Progenitor cell of endocrine pancreas (in vitro differentiated cells): ENCODE measurements around the gene GLUL. TPM values are rescaled to one million over a fixed set of nuclear protein-coding genes. Genes with fewer than 3 reads are reported as not detected.

Source experiments
- DNase-seq: peaks from one replicate; pipeline ENCODE4 v3.0.0; 2021; ENCODE audit warnings: low spot score; ENCODE audit not compliant: unreplicated experiment
- H3K27ac Mint-ChIP-seq: 2 replicates; pipeline ENCODE4 v1.8.0; 2021; ENCODE audit warnings: mild to moderate bottlenecking, moderate library complexity, mixed read lengths
- H3K27me3 Mint-ChIP-seq: 2 replicates; pipeline ENCODE4 v1.8.0; 2021; ENCODE audit warnings: mixed read lengths
- H3K36me3 Mint-ChIP-seq: 2 replicates; pipeline ENCODE4 v1.8.0; 2022; ENCODE audit warnings: mixed read lengths; ENCODE audit not compliant: insufficient read depth
- H3K4me1 Mint-ChIP-seq: 2 replicates; pipeline ENCODE4 v1.8.0; 2021; ENCODE audit warnings: low read depth, mixed read lengths
- H3K4me3 Mint-ChIP-seq: 2 replicates; pipeline ENCODE4 v1.8.0; 2021; ENCODE audit warnings: low read depth, mild to moderate bottlenecking, moderate library complexity, mixed read lengths
- H3K9me3 Mint-ChIP-seq: 2 replicates; pipeline ENCODE4 v1.8.0; 2021; ENCODE audit warnings: low read depth, mixed read lengths
- CTCF ChIP-seq: fragments of 200-600 bp; sonication (generic); IDR thresholded peaks from one replicate; pipeline ENCODE4 v1.5.0; 2021; ENCODE audit warnings: antibody characterized with exemption, mild to moderate bottlenecking; ENCODE audit not compliant: unreplicated experiment
- total RNA-seq: library from RNA; stranded (reverse); gene quantifications from 2 replicates; pipeline ENCODE4 v1.2.1, GENCODE V29; 2021

The GLUL gene
- total RNA-seq, 1 donor from 2014 or later, result 734 TPM

- Mint-ChIP-seq H3K36me3 (no peaks in the 10 kb centered on the region), H3K27ac (no peak overlapping the region), H3K9me3 (no peaks in the 10 kb centered on the region), H3K27me3 (no peaks in the 10 kb centered on the region), H3K4me3 (no peak overlapping the region), H3K4me1 (peaks cover 2% of the 10 kb centered on the region)
- DNase-seq, result no peak
- TF ChIP-seq CTCF, result no peak
Observed at GRCh38 chr1:182428043-182428442, 36.5 kb upstream of the GLUL start.

GRCh38 chr1:182426442-182427430, 35.1 kb upstream of the GLUL start:
- Mint-ChIP-seq H3K9me3 (no peaks in the 10 kb centered on the region), H3K27me3 (no peaks in the 10 kb centered on the region), H3K27ac (no peak overlapping the region), H3K4me1 (peaks cover 2% of the 10 kb centered on the region), H3K36me3 (no peaks in the 10 kb centered on the region), H3K4me3 (no peak overlapping the region)
- DNase-seq, result no peak
- no peak for TF ChIP-seq CTCF

GRCh38 chr1:182415789-182416188, 24.2 kb upstream of the GLUL start:
- no peak overlapping the region for H3K27ac Mint-ChIP-seq
- DNase-seq, result no peak
- H3K4me3 Mint-ChIP-seq, result no peak overlapping the region
- no peaks in the 10 kb centered on the region for H3K36me3 Mint-ChIP-seq
- H3K9me3 Mint-ChIP-seq, result no peaks in the 10 kb centered on the region
- TF ChIP-seq CTCF, result no peak
- H3K27me3 Mint-ChIP-seq, result peaks cover 13% of the 10 kb centered on the region
- H3K4me1 Mint-ChIP-seq, result peaks cover 4% of the 10 kb centered on the region

GRCh38 chr1:182413969-182414368, 22.4 kb upstream of the GLUL start:
- H3K9me3 Mint-ChIP-seq, result no peaks in the 10 kb centered on the region
- H3K4me3 Mint-ChIP-seq, result no peak overlapping the region
- H3K36me3 Mint-ChIP-seq, result no peaks in the 10 kb centered on the region
- no peak overlapping the region for H3K27ac Mint-ChIP-seq
- H3K4me1 Mint-ChIP-seq, result peaks cover 4% of the 10 kb centered on the region
- no peak for TF ChIP-seq CTCF
- H3K27me3 Mint-ChIP-seq, result peaks cover 13% of the 10 kb centered on the region
- DNase-seq, result no peak

GRCh38 chr1:182413486-182413885, 21.9 kb upstream of the GLUL start:
- no peak for TF ChIP-seq CTCF
- Mint-ChIP-seq H3K36me3 (no peaks in the 10 kb centered on the region), H3K4me3 (no peak overlapping the region), H3K27ac (no peak overlapping the region), H3K27me3 (peaks cover 13% of the 10 kb centered on the region), H3K9me3 (no peaks in the 10 kb centered on the region), H3K4me1 (peaks cover 4% of the 10 kb centered on the region)
- no peak for DNase-seq
